ENCODE results near the gene COG1. TPM values are rescaled to one million over a fixed set of nuclear protein-coding genes. Genes with fewer than 3 reads are reported as not detected.

The COG1 gene
- total and polyA plus RNA-seq, 10 donors = 8.9 to 48.8 (median 32.2) TPM

GRCh38 chr17:73201215-73202069 lies 8.6 kb downstream of the COG1 start:
- intact Hi-C loops (cut with DNase I; ENCODE audit: low total_unique reads) = no loop called here
- Histone ChIP-seq H3K27ac (peak overlapping the region in 6 of 8 donors; percentile 19 to 68 (median 36)), H3K4me1 (peaks cover 11 to 47% (median 41%) of the 10 kb centered on the region in 6 donors), H3K27me3 (replicated peaks in 1 of 7) (no peaks in the 10 kb centered on the region), H3K4me3 (no peak overlapping the region), H3K36me3 (peaks cover 0 to 100% (median 92%) of the 10 kb centered on the region in 6 donors), H3K9me3 (no peaks in the 10 kb centered on the region)
- DNase-seq = no peak
- TF ChIP-seq POLR2A (IDR thresholded peaks at IDR 0.05) = no peak
- TF ChIP-seq POLR2AphosphoS5 (IDR thresholded peaks at IDR 0.05) = peak; percentile 44 to 73 (median 72)
- TF ChIP-seq CTCF (IDR thresholded peaks at IDR 0.05 in 8 of 11, conservative IDR thresholded peaks at IDR 0.05 in 3 of 11) = no peak
- 69 to 83% (median 80%) methylated on average over 19 of the region's 19 CpGs for WGBS, 5 donors

- H3K4me3 ChIP-seq = no peak overlapping the region
- peak overlapping the region in 7 of 8 donors; percentile 7 to 70 (median 47) for H3K27ac ChIP-seq
- H3K36me3 ChIP-seq = peaks cover 0 to 100% (median 93%) of the 10 kb centered on the region in 6 donors
- no peaks in the 10 kb centered on the region for H3K9me3 ChIP-seq
- H3K4me1 ChIP-seq = peaks cover 11 to 47% (median 41%) of the 10 kb centered on the region in 6 donors
- WGBS, 5 donors = 30 to 38% (median 33%) methylated on average over 8 of the region's 8 CpGs
- intact Hi-C loops (cut with DNase I; ENCODE audit: low total_unique reads) = no loop called here
- TF ChIP-seq CTCF (IDR thresholded peaks at IDR 0.05 in 8 of 11, conservative IDR thresholded peaks at IDR 0.05 in 3 of 11) = no peak
- TF ChIP-seq POLR2A (IDR thresholded peaks at IDR 0.05) = no peak
- peak in 1 of 3 donors; percentile 48 for TF ChIP-seq POLR2AphosphoS5 (IDR thresholded peaks at IDR 0.05)
- no peaks in the 10 kb centered on the region for H3K27me3 ChIP-seq (replicated peaks in 1 of 7)
- DNase-seq = no peak
Measured at GRCh38 chr17:73203135-73203787, 10.4 kb downstream of the COG1 start.

- Histone ChIP-seq H3K9me3 (no peaks in the 10 kb centered on the region), H3K4me3 (no peak overlapping the region), H3K27ac (peak overlapping the region in 5 of 8 donors; percentile 22 to 70 (median 48)), H3K4me1 (peaks cover 11 to 47% (median 41%) of the 10 kb centered on the region in 6 donors), H3K36me3 (peaks cover 0 to 100% (median 93%) of the 10 kb centered on the region in 6 donors), H3K27me3 (replicated peaks in 1 of 7) (no peaks in the 10 kb centered on the region)
- WGBS, 5 donors = 59 to 62% (median 61%) methylated on average over 10 of the region's 10 CpGs
- intact Hi-C loops (cut with DNase I; ENCODE audit: low total_unique reads) = no loop called here
- no peak for TF ChIP-seq CTCF (IDR thresholded peaks at IDR 0.05 in 8 of 11, conservative IDR thresholded peaks at IDR 0.05 in 3 of 11)
- TF ChIP-seq POLR2A (IDR thresholded peaks at IDR 0.05) = no peak
- TF ChIP-seq POLR2AphosphoS5 (IDR thresholded peaks at IDR 0.05) = no peak
- DNase-seq = no peak
Measured at GRCh38 chr17:73203788-73204479, 11.1 kb downstream of the COG1 start.
